GM23248 (cell line): Measurements from ENCODE around the gene CELSR1. TPM values are rescaled to one million over a fixed set of nuclear protein-coding genes. Genes with fewer than 3 reads are reported as not detected.

Experiments used
- DNase-seq: peaks from one replicate; pipeline ENCODE4 v3.0.0-alpha.2; 2015
- H2AFZ ChIP-seq: fragments of 200-600 bp; sonication (generic); 2 replicates; pipeline ENCODE4 v1.6.1; 2016; ENCODE audit warnings: antibody characterized with exemption
- H3F3A ChIP-seq: fragments of 200-600 bp; sonication (generic); 2 replicates; pipeline ENCODE4 v1.6.1; 2016; ENCODE audit warnings: mild to moderate bottlenecking, antibody characterized with exemption, mixed run types; ENCODE audit not compliant: insufficient read depth
- H3K27ac ChIP-seq: fragments of 200-600 bp; sonication (generic); 2 replicates; pipeline ENCODE4 v1.5.1; 2016; ENCODE audit warnings: mild to moderate bottlenecking
- H3K27me3 ChIP-seq: fragments of 200-600 bp; sonication (generic); replicated peaks from 2 replicates; pipeline ENCODE4 v1.6.1; 2016; ENCODE audit warnings: mild to moderate bottlenecking; ENCODE audit not compliant: insufficient read depth
- H3K36me3 ChIP-seq: fragments of 200-600 bp; sonication (generic); 2 replicates; pipeline ENCODE4 v1.6.1; 2016; ENCODE audit warnings: low read depth, mild to moderate bottlenecking
- H3K4me1 ChIP-seq: fragments of 200-600 bp; sonication (generic); 2 replicates; pipeline ENCODE4 v1.6.1; 2016; ENCODE audit warnings: mild to moderate bottlenecking; ENCODE audit not compliant: insufficient read depth
- H3K4me2 ChIP-seq: fragments of 200-600 bp; sonication (generic); one replicate; pipeline ENCODE4 v1.6.1; 2016; ENCODE audit warnings: mild to moderate bottlenecking; ENCODE audit not compliant: unreplicated experiment
- H3K4me3 ChIP-seq: fragments of 200-600 bp; sonication (generic); 2 replicates; pipeline ENCODE4 v1.5.1; 2016; ENCODE audit warnings: mild to moderate bottlenecking
- H3K79me2 ChIP-seq: fragments of 200-600 bp; sonication (generic); 2 replicates; pipeline ENCODE4 v1.6.1; 2016; ENCODE audit warnings: mild to moderate bottlenecking; ENCODE audit not compliant: insufficient read depth
- H3K9ac ChIP-seq: fragments of 200-600 bp; sonication (generic); 2 replicates; pipeline ENCODE4 v1.6.1; 2016; ENCODE audit warnings: mild to moderate bottlenecking
- H3K9me2 ChIP-seq: fragments of 200-600 bp; sonication (generic); 2 replicates; pipeline ENCODE4 v1.6.1; 2016; ENCODE audit warnings: mixed run types, mild to moderate bottlenecking, moderate library complexity; ENCODE audit not compliant: insufficient read depth
- H3K9me3 ChIP-seq: fragments of 200-600 bp; sonication (generic); one replicate; pipeline ENCODE4 v1.6.1; 2017; ENCODE audit warnings: low read depth
- H4K20me1 ChIP-seq: fragments of 200-600 bp; sonication (generic); 2 replicates; pipeline ENCODE4 v1.6.0; 2016; ENCODE audit not compliant: insufficient read depth
- EZH2 ChIP-seq: fragments of 200-600 bp; sonication (generic); IDR thresholded peaks from 2 replicates; pipeline ENCODE4 v1.6.1; 2018; ENCODE audit warnings: antibody characterized with exemption, mild to moderate bottlenecking; ENCODE audit not compliant: insufficient read depth, poor library complexity, severe bottlenecking
- EZH2phosphoT487 ChIP-seq: fragments of 200-600 bp; sonication (generic); IDR thresholded peaks from 2 replicates; pipeline ENCODE4 v1.6.1; 2018; ENCODE audit warnings: antibody characterized with exemption, moderate library complexity, mild to moderate bottlenecking, low read depth; ENCODE audit not compliant: insufficient read depth
- WGBS, 2 experiments: methylation state at CpG; one replicate each; pipeline ENCODE4 v1.1.6; 2015 to 2017; ENCODE audit warnings: low lambda C conversion rate in 2 of 2, low coverage in 1 of 2; ENCODE audit errors: missing lambda C conversion rate in 2 of 2; 5-methylcytosine and 5-hydroxymethylcytosine counted together
- in situ Hi-C: fragments of 300-500 bp; cut with MboI; formaldehyde crosslinking; loops from 2 replicates; pipeline ENCODE4 v1.15.0; 2020
- polyA plus RNA-seq: library from polyadenylated mRNA; unstranded; fragments of >200 nt; fragmentation: Nextera tagmentation; extraction: Ambion mirVana; gene quantifications from 2 replicates; pipeline ENCODE4 v1.2.1, GENCODE V29; 2016
- total RNA-seq: library from RNA; depleted of rRNA; stranded (reverse); fragments of >200 nt; shearing (Covaris generic); gene quantifications from 2 replicates; pipeline ENCODE4 v1.2.3, GENCODE V29; 2014

The CELSR1 gene
- total and polyA plus RNA-seq, 2 experiments from 2014 or later: 0.23 to 0.54 TPM

GRCh38 chr22:46484861-46485595, 52.4 kb downstream of the CELSR1 start:
- Histone ChIP-seq H3K4me2 (no peak overlapping the region), H3K36me3 (no peaks in the 10 kb centered on the region)

GRCh38 chr22:46484156-46484860, 53.1 kb downstream of the CELSR1 start:
- H3K9me3 ChIP-seq: no peaks in the 10 kb centered on the region
- no peaks in the 10 kb centered on the region for H3K79me2 ChIP-seq
- H3K4me3 ChIP-seq: no peak overlapping the region
- H2AFZ ChIP-seq: no peak overlapping the region
- no peak overlapping the region for H3K4me2 ChIP-seq
- H3K36me3 ChIP-seq: no peaks in the 10 kb centered on the region
- H3K9ac ChIP-seq: no peak overlapping the region
- DNase-seq: no peak
- H4K20me1 ChIP-seq: no peaks in the 10 kb centered on the region
- H3F3A ChIP-seq: no peaks in the 10 kb centered on the region
- TF ChIP-seq EZH2phosphoT487 (no peak), EZH2 (no peak)
- in situ Hi-C loops: no loop called here
- no peak overlapping the region for H3K27ac ChIP-seq
- H3K27me3 ChIP-seq: peaks cover 17% of the 10 kb centered on the region; the same call in 1 of the 2 replicates
- H3K4me1 ChIP-seq: no peaks in the 10 kb centered on the region
- H3K9me2 ChIP-seq: no peaks in the 10 kb centered on the region
- 62 to 65% methylated on average over 16 of the region's 16 CpGs for WGBS, 2 experiments

More at GRCh38 chr22:46484861-46485595, 52.4 kb downstream of the CELSR1 start:
- 53 to 57% methylated on average over 15 of the region's 15 CpGs for WGBS, 2 experiments
- no peak overlapping the region for H2AFZ ChIP-seq
- peaks cover 12% of the 10 kb centered on the region; the same call in 1 of the 2 replicates for H3K27me3 ChIP-seq
- no peaks in the 10 kb centered on the region for H4K20me1 ChIP-seq
- H3K9me2 ChIP-seq: no peaks in the 10 kb centered on the region
- in situ Hi-C loops: no loop called here
- H3F3A ChIP-seq: no peaks in the 10 kb centered on the region
- H3K4me1 ChIP-seq: no peaks in the 10 kb centered on the region
- H3K9ac ChIP-seq: no peak overlapping the region
- no peak for DNase-seq
- no peaks in the 10 kb centered on the region for H3K9me3 ChIP-seq
- no peaks in the 10 kb centered on the region for H3K79me2 ChIP-seq
- no peak overlapping the region for H3K4me3 ChIP-seq
- H3K27ac ChIP-seq: no peak overlapping the region
- no peak for TF ChIP-seq EZH2phosphoT487
- no peak for TF ChIP-seq EZH2

- Histone ChIP-seq H3K4me2 (no peak overlapping the region), H3K9ac (no peak overlapping the region), H3K9me2 (no peaks in the 10 kb centered on the region), H3K27ac (no peak overlapping the region), H2AFZ (no peak overlapping the region), H3K36me3 (no peaks in the 10 kb centered on the region), H3K27me3 (peaks cover 17% of the 10 kb centered on the region; the same call in 1 of the 2 replicates), H3K9me3 (no peaks in the 10 kb centered on the region), H3K4me1 (no peaks in the 10 kb centered on the region), H3K79me2 (no peaks in the 10 kb centered on the region), H3K4me3 (no peak overlapping the region), H3F3A (no peaks in the 10 kb centered on the region), H4K20me1 (no peaks in the 10 kb centered on the region)
- TF ChIP-seq EZH2 (no peak), EZH2phosphoT487 (no peak)
- in situ Hi-C loops: no loop called here
- 55 to 62% methylated on average over 4 of the region's 4 CpGs for WGBS, 2 experiments
- DNase-seq: no peak
Measured at GRCh38 chr22:46483353-46483752, 54.1 kb downstream of the CELSR1 start.

- in situ Hi-C loops: no loop called here
- Histone ChIP-seq H3K27ac (no peak overlapping the region), H3K4me3 (no peak overlapping the region), H3K4me2 (no peak overlapping the region), H3K4me1 (no peaks in the 10 kb centered on the region), H3F3A (no peaks in the 10 kb centered on the region), H3K27me3 (peaks cover 21% of the 10 kb centered on the region), H3K36me3 (no peaks in the 10 kb centered on the region), H3K79me2 (no peaks in the 10 kb centered on the region), H3K9me3 (no peaks in the 10 kb centered on the region), H2AFZ (no peak overlapping the region), H3K9ac (no peak overlapping the region), H3K9me2 (no peaks in the 10 kb centered on the region), H4K20me1 (no peaks in the 10 kb centered on the region)
- 71 to 72% methylated on average over 7 of the region's 7 CpGs for WGBS, 2 experiments
- DNase-seq: no peak
- TF ChIP-seq EZH2phosphoT487 (no peak), EZH2 (no peak)
Measured at GRCh38 chr22:46482056-46482675, 55.3 kb downstream of the CELSR1 start.
